Stimulated activated CD4-positive, alpha-beta T cell treated with anti-CD3 and anti-CD28 coated beads, Interleukin-1b, Interleukin-23, amount 100 ng/mL, for 48 hours (primary cell): ENCODE results near the gene EML1.

ENCODE experiments used
- DNase-seq: peaks from one replicate; pipeline ENCODE4 v3.0.0-alpha.2; 2020

EML1 gene, protein sequence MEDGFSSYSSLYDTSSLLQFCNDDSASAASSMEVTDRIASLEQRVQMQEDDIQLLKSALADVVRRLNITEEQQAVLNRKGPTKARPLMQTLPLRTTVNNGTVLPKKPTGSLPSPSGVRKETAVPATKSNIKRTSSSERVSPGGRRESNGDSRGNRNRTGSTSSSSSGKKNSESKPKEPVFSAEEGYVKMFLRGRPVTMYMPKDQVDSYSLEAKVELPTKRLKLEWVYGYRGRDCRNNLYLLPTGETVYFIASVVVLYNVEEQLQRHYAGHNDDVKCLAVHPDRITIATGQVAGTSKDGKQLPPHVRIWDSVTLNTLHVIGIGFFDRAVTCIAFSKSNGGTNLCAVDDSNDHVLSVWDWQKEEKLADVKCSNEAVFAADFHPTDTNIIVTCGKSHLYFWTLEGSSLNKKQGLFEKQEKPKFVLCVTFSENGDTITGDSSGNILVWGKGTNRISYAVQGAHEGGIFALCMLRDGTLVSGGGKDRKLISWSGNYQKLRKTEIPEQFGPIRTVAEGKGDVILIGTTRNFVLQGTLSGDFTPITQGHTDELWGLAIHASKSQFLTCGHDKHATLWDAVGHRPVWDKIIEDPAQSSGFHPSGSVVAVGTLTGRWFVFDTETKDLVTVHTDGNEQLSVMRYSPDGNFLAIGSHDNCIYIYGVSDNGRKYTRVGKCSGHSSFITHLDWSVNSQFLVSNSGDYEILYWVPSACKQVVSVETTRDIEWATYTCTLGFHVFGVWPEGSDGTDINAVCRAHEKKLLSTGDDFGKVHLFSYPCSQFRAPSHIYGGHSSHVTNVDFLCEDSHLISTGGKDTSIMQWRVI

DNA sequence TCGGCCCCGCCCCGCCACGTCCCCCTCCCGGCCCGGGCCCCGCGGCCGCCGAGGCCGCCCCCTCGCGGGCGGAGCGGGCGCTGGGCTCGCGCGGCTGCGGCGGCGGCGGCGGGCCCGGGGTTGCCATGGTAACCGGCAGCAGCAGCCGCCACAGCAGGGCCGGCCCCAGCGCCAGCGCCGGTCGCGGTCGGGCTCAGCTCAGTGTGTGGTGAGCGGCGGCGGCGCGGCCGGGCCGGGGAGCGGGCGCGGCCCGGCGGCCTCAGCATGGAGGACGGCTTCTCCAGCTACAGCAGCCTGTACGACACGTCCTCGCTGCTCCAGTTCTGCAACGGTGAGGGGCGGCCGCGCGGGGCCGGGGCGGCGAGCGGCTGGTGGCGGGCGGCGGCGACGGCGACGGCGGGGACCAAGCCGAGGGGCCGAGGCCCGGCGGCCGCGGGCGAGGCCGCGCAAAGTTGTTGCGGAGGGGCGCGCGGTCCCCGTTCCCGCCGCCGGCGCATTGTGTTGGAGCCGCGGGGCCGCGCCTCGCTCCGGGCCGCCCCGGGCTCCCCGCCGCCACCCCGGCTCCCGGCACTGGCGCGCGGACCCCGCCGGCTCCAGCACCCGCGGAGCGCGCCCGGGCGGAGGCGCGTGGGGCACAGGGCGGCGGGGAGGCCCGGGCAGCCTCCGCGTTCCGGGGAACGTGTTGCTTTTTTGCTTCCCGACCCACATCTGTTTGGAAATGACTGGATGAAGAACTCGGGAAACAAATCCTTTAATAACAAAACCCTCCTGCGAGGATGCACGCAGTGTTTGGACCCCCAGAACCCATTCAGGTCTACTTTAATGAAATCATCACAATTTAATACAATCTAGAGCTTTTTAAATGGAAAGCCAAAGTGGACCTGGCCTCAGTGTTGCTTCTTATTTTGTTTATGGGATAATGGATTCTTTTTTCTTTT lies at the start of gene EML1:
Gene EML1 (plus strand): TSS at position 201 of the 938 bp plus-strand sequence. CDS start 64 bp downstream, at position 265.
- peak; percentile 69 for DNase-seq

DNA sequence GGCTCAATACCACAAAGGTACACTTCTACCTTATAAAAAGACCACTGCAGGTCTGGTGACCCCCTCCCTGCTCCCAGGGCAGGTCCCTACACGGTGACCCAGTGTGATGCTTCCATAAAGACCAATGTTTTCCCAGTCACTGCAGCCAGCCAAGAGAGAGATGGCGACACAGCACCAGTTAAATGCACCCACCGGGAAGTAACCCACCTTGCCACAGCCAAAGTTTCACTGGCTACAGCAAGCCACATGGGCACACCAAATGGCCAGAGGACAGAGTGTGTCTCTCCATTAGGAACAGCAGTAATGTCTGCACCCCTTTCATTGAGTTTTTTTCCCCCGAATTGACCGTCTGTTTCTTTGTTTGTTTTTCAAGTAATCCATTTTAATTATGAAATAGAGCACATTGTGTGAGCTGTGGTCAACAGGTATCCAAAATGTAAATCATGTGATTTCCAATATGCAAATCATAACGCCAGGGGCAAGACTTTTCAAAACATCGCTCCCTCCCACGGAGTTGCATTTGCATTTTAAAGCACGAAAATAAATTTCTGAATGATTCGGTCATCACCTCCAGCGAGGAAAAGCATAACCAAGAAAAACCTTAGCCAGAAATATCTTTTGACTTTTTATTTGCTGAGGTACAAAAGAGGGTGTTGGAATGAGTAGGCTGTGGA lies 48.9 kb upstream of the EML1 start:
- no peak for DNase-seq

GRCh38 chr14:99744873-99745224 lies 48.4 kb upstream of the EML1 start:
- no peak for DNase-seq

DNA sequence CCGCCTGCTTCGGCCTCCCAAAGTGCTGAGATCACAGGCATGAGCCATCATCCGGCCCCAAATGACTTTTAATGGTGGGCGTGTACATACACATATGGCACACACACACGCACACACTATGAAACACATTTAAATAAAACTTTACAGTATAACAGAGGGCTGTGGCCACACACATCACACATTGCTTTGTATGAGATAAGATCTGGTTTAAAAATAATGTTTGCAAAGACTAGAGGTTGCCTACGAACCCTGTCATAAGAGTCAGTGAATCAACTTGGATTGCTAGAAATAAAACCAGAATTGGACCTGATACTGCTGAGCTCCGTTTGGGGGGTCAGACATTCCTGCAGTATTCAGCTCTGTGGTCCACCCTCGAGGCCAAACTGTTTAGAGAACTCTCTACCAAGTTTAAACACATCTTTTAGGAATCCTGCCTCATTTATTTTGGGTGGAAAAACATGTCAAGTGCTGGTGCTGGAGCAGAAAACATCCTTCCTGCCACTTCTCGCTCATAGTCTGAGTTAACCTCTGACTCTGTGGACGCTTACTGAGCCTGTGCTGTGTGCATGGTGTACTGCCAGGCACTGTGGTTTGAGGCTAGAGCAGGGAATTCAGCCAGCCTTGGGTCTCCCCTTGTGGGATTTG lies 47.8 kb upstream of the EML1 start:
- DNase-seq, result no peak

DNA sequence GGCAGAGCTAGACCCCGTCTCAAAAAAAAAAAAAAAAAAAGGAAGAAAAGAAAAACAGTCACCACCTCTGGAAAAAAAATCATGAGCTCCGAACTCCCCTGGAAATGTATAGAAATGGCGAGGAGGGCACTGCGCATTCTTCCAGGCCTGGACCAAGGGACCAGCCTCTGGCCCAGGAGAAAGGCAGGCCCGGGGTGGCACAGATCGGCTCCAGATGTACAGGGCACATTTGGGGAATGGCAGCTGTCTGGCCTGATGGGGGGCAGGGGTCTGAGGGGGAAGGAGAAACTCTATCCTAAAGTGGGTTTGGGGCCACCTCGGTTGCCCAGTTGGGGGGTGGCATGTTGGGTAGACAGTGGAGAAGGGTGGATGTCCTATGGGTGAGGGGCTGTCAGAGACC lies 46.0 kb upstream of the EML1 start:
- no peak for DNase-seq

DNA sequence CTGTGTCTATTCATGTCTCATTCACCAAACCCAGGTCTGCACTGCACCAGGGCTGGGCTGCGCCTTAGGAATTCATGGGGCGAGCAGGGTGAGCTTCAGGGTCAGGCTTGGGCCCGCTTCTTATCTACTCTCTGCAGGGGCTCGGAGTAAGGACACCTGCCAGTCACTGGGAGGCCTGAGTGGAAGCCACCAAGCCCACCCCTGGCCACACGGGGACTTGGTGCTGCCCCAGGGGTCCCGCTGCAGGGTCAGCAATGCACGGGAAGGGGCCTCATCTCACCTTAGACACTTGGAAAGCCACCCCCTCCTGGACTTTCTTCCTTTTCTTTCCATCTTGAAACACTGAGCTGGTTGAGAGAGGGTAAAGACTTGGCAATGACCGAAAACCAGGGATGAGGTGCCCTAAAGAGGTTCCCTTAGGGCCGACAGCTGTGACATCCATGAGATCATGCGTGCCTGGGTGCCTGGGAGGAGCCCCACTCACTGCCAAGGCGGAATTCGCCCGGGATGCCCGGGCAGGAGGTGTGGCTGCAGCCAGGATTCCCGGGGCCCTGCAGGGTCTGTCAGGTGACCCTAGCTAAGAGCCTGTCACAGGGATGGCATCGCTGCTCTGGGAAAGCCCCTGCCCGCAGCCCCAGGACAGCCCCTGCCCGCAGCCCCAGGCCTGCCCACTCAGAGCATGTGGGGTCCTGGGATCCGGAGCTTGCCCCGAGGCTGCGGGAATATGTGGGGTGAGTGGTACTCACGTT lies 45.5 kb upstream of the EML1 start:
- DNase-seq, result no peak

GRCh38 chr14:99748529-99748928 lies 44.7 kb upstream of the EML1 start:
- DNase-seq, result no peak

DNA sequence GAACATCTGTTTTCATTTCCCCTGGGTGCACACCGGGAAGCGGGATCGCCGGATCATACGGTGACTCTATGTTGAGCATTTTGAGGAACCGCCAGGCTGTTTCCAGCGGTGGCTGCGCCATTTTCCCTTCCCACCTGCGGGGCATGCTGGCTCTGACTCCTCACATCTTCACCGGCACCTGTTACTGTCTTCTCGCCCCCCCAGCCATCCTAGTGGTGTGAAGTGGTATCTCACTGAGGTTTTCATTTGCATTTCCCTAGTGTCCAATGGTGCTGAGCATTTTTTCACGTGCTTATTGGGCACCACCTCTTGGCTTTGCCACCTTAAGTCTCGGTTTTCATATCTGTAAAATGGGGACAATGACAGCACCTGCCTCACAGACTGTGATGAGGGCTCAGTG lies 44.1 kb upstream of the EML1 start:
- DNase-seq, result no peak

DNA sequence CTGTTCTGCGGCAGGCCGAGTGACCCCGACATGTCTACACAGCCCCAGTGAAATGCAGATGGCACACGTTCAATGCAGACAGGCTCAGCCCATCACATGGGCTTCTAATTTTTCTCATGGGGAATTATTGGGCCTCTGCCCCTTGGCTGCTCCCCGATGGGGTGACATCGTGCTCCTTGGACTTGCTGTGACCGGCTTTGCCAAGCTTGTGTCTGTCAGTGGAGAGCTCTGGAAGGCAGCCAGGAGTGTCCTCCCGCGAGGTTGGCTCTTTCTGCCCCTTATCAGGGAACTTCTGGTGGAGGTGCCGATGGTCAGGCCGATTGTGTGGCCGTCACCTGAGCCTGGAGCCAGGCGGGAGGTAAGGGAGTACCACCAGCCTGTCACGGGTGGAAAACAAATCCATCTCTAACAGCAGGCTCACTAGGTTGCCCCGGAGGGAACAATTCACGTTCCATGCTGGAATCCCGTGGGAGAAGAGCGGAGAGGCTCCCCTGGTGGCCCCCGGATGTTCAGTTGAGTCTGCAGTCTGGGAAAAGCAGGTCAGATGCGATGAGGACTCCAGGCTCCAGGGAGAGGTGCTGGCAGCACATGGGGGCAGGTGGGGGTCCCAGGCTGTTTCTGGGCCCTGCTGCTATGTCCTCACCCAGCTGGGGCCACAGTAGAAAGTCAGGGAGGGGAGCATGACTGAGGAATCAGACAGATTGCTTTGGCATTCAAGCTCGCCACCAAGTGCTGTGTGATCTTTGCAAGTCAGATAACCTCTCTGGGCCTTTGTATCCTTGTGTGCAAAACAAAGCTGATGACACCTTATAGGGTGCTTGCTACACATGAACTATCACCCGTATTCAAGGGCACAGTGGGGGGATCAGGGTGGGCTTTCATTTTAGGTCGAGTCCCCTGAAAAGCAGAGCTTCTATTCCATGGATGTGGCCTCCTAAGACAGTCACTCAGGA lies 43.2 kb upstream of the EML1 start:
- no peak for DNase-seq

DNA sequence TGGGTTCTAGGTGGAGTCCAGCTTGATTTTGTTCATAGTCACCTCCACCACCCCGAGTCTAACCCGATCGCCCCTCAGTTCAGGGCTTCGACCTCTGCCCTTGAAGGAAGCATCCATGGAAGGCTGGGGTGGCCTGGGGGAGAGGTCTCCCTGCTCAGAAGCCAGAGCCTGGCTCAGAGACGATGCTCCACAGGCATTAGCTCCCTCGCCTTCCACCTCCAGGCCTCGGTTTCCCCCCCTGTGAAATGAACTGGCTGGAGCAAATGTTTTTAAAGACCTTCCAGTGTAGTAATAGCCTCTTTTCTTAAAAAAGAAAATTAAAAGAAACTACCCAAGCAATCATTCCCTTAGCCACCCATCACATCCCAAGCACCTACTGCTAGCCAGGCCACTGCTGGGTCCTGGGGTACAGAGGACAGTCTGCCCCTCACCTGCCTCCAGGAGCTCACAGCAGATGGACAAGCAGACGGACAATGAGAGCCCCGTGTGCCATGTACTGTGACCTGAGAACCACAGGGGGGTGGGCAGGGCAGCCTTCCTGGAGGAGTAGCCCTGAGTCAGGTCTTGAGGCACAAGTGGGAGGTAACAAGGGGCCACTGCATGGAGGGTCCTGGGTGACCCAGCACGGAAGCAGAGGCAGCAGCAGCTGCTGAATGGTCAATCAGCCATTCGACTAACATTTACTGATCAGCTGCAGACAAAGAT lies 42.3 kb upstream of the EML1 start:
- no peak for DNase-seq

- no peak for DNase-seq
These were observed 41.4 kb upstream of the EML1 start for GRCh38 chr14:99751539-99752485.

- DNase-seq, result no peak
These were observed 40.6 kb upstream of the EML1 start for GRCh38 chr14:99752486-99753121.

GRCh38 chr14:99753225-99754140 lies 39.7 kb upstream of the EML1 start:
- DNase-seq, result no peak

DNA sequence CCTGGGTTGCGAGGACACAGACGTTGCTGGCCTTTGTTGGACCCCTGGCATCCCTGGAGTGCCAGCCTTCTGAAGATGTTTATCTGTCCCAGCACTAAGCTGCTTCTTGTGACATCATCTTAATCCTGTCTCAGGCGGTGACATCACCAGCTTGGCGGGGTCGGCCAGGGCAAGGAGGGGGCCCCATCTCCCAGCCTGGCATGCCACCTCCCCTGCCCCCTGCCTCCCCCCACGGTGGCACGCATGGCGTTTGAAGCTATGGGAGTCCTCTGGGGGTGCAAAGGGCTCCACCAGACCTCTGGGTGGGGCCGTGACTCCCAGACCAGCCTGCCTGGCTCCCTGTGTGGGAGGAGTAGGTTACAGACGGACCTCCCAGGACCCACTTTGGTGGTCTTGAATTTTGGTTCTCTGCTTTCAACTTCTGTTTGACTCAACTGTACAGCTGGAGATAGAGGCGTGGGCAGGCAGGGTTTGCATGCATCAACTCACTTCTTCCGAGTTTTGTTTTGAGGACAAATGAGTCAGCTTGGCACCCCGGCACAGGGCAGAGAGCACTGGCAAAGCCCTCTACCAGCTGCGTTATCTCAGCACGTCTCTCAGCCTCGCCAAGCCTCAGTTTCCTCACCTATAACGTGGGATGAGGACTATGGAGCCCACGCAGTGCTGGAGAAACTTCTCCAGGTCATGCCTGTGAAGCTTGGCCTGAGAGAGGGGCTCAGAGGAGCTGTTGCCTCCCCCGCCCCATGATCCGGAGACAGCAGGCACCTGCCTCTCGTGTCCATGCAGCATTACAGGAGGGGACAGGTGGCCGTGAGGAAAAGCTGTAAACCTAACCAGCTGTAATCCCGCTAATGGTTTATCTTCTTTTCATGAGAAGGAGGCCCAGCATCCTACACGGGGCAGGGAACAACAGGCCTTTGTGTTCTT lies 38.8 kb upstream of the EML1 start:
- no peak for DNase-seq

GRCh38 chr14:99755068-99755405 lies 38.2 kb upstream of the EML1 start:
- no peak for DNase-seq
